Measurements from ENCODE around the gene TRAP1.
A peak's percentile ranks its signal among the peaks of the same experiment; 100 is the strongest.

Gene TRAP1

DNA sequence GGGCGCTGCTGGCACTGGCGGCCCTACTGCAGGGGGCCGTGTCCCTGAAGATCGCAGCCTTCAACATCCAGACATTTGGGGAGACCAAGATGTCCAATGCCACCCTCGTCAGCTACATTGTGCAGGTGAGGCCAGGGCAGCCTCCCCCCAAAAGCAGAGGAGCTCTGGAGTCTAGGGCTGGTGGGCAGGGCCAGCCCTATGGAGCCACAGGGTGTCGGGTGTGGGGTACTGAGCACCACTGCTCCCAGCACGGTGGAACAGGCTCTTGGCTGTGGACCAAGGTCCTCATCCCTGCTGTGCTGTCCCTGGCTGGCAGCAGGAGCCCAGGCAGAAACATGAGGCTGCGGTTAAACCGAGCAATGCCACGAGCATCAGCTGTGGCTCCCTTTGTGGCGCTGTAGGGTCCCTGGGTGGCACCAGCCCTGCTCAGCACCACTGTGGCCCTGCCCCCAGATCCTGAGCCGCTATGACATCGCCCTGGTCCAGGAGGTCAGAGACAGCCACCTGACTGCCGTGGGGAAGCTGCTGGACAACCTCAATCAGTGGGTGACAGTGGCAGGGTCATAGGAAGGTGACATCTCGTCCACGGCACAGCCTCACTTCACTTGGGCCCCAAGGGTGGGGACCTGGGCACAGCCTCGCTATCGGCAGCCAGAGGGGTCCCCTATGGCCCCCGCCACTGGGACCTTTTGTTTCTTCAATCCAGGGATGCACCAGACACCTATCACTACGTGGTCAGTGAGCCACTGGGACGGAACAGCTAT, 61.7 kb downstream of the TRAP1 start:
- Histone ChIP-seq H3K4me1 (ENCODE audit: control insufficient read depth in 1 of 2, insufficient read depth in 2 of 2, low read length in 2 of 2) (peaks cover 17 to 28% of the 10 kb centered on the region in 2 donors), H3K27ac (ENCODE audit: low read depth, low read length) (peak overlapping the region; percentile 84), H3K9ac (ENCODE audit: low read depth in 1 of 2, low read length in 2 of 2) (peak overlapping the region; percentile 90 to 91), H3K4me3 (ENCODE audit: low read depth in 1 of 2, low read length in 2 of 2) (peak overlapping the region; percentile 75 to 78), H3K27me3 (ENCODE audit: control insufficient read depth in 1 of 2, insufficient read depth in 2 of 2, low read length in 2 of 2) (no peaks in the 10 kb centered on the region), H3K36me3 (ENCODE audit: control insufficient read depth in 1 of 2, insufficient read depth in 2 of 2, low read length in 2 of 2) (peaks cover 31 to 63% of the 10 kb centered on the region in 2 donors), H3K9me3 (ENCODE audit: control insufficient read depth in 1 of 2, low read length in 2 of 2) (no peaks in the 10 kb centered on the region)

GRCh38 chr16:3655030-3655395, 62.3 kb downstream of the TRAP1 start:
- H3K4me1 ChIP-seq (ENCODE audit: control insufficient read depth in 1 of 2, insufficient read depth in 2 of 2, low read length in 2 of 2) = peaks cover 17 to 28% of the 10 kb centered on the region in 2 donors
- peak overlapping the region; percentile 90 to 91 for H3K9ac ChIP-seq (ENCODE audit: low read depth in 1 of 2, low read length in 2 of 2)
- no peaks in the 10 kb centered on the region for H3K9me3 ChIP-seq (ENCODE audit: control insufficient read depth in 1 of 2, low read length in 2 of 2)
- peak overlapping the region; percentile 84 for H3K27ac ChIP-seq (ENCODE audit: low read depth, low read length)
- H3K36me3 ChIP-seq (ENCODE audit: control insufficient read depth in 1 of 2, insufficient read depth in 2 of 2, low read length in 2 of 2) = peaks cover 31 to 57% of the 10 kb centered on the region in 2 donors
- H3K27me3 ChIP-seq (ENCODE audit: control insufficient read depth in 1 of 2, insufficient read depth in 2 of 2, low read length in 2 of 2) = no peaks in the 10 kb centered on the region
- H3K4me3 ChIP-seq (ENCODE audit: low read depth in 1 of 2, low read length in 2 of 2) = peak overlapping the region; percentile 75 to 78

DNA sequence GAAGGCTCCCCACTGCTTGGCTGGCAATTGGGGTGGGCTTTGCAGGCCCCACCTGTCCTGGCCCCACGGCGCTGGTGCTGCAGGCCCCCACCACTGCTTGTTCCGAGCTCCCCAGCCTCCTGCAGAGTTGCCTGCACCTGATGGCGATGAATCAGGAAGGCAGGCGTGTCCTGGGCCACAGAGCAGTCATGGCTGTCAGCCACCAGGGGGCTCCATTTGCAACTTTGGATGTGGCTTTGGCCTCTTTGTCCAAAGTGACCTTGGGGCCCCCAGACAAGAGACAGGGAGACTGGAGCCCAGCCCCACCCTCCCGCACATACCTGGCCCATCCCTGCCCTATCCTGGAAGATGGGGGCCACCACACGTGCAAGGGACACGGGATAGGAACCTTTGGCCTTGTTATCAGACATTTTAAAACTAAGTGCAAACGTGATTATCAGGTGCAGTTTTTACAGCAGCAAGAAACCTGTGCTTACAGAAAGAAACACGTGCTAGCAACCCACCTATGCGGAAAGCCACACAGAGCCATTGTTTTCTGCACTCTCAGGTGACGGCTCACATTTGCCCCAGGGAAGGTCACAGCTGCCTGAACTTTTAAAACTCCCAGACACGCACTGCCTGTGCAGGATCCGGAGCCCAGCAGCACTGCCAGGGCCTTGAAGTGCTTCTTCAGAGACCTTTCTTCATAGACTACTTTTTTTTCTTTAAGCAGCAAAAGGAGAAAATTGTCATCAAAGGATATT, 62.9 kb downstream of the TRAP1 start, which contains the start of gene DNASE1:
TSS of gene DNASE1 (plus strand) at position 443 of the 743 bp plus-strand sequence. CDS start 683 bp downstream, outside the sequence.
- Histone ChIP-seq H3K36me3 (ENCODE audit: control insufficient read depth in 1 of 2, insufficient read depth in 2 of 2, low read length in 2 of 2) (peaks cover 31 to 51% of the 10 kb centered on the region in 2 donors), H3K4me3 (ENCODE audit: low read depth in 1 of 2, low read length in 2 of 2) (peak within 1 kb of the TSS; percentile 75 to 78)

GRCh38 chr16:3652373-3653195, 64.7 kb downstream of the TRAP1 start:
- Histone ChIP-seq H3K36me3 (ENCODE audit: control insufficient read depth in 1 of 2, insufficient read depth in 2 of 2, low read length in 2 of 2) (peaks cover 14 to 37% of the 10 kb centered on the region in 2 donors), H3K27ac (ENCODE audit: low read depth, low read length) (no peak overlapping the region), H3K9ac (ENCODE audit: low read depth in 1 of 2, low read length in 2 of 2) (no peak overlapping the region), H3K27me3 (ENCODE audit: control insufficient read depth in 1 of 2, insufficient read depth in 2 of 2, low read length in 2 of 2) (no peaks in the 10 kb centered on the region), H3K4me3 (ENCODE audit: low read depth in 1 of 2, low read length in 2 of 2) (no peak overlapping the region), H3K4me1 (ENCODE audit: control insufficient read depth in 1 of 2, insufficient read depth in 2 of 2, low read length in 2 of 2) (peaks cover 16 to 24% of the 10 kb centered on the region in 2 donors), H3K9me3 (ENCODE audit: control insufficient read depth in 1 of 2, low read length in 2 of 2) (no peaks in the 10 kb centered on the region)

More for the DNA sequence above, 62.9 kb downstream of the TRAP1 start, which contains the start of gene DNASE1:
- Histone ChIP-seq H3K4me1 (ENCODE audit: control insufficient read depth in 1 of 2, insufficient read depth in 2 of 2, low read length in 2 of 2) (peaks cover 17 to 28% of the 10 kb centered on the region in 2 donors), H3K9me3 (ENCODE audit: control insufficient read depth in 1 of 2, low read length in 2 of 2) (no peaks in the 10 kb centered on the region), H3K9ac (ENCODE audit: low read depth in 1 of 2, low read length in 2 of 2) (peak within 1 kb of the TSS; percentile 90 to 91), H3K27ac (ENCODE audit: low read depth, low read length) (peak within 1 kb of the TSS; percentile 84), H3K27me3 (ENCODE audit: control insufficient read depth in 1 of 2, insufficient read depth in 2 of 2, low read length in 2 of 2) (no peaks in the 10 kb centered on the region)

DNA sequence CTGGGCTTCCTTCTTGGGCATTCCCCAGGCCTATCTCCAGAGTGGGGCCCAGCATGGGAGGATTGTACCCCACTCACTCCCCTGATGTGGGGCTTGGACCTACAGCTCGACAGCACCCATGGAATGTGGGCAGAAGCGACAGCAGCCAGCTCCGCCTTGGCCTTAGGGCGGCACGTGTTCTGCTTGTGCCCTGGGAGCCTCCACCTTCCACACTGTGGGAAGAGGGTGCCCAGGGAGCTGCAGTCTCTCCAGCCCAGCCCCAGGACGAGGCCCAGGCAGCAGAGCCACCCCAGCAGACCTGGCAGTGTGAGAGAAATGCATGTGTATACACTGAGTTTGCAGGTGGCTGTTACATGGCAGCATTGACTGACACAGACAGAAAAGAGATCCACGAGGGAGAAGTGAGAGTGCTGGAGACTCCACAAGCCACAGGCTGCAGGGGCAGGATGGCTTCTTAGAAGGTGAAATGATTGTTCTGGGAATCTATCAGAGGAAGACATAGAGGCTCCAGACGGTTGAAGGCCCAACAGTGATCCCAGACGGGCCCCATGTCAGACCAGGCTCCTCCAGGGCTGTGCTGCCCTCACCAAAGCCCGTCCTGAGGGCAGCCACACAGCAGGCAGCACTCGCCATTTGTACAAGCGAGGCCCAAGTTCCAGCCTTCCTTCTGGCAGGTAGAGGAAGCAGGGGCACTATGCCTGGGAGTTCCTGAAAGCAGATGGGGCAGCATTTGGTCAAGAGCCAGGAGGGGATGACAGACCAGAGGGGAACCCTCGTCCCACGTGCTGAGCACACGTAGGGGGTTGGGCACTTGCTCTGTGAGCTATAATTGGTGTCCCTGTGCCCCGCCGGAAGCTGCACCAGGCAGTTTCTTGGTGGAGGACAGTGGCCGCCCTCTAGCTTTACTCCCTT, 65.6 kb downstream of the TRAP1 start:
- H3K27me3 ChIP-seq (ENCODE audit: control insufficient read depth in 1 of 2, insufficient read depth in 2 of 2, low read length in 2 of 2) = no peaks in the 10 kb centered on the region
- H3K36me3 ChIP-seq (ENCODE audit: control insufficient read depth in 1 of 2, insufficient read depth in 2 of 2, low read length in 2 of 2) = peaks cover 11 to 28% of the 10 kb centered on the region in 2 donors
- peaks cover 15 to 19% of the 10 kb centered on the region in 2 donors for H3K4me1 ChIP-seq (ENCODE audit: control insufficient read depth in 1 of 2, insufficient read depth in 2 of 2, low read length in 2 of 2)
- H3K9me3 ChIP-seq (ENCODE audit: control insufficient read depth in 1 of 2, low read length in 2 of 2) = no peaks in the 10 kb centered on the region
- no peak overlapping the region for H3K9ac ChIP-seq (ENCODE audit: low read depth in 1 of 2, low read length in 2 of 2)
- H3K27ac ChIP-seq (ENCODE audit: low read depth, low read length) = no peak overlapping the region
- no peak overlapping the region for H3K4me3 ChIP-seq (ENCODE audit: low read depth in 1 of 2, low read length in 2 of 2)

GRCh38 chr16:3650631-3651265, 66.6 kb downstream of the TRAP1 start:
- Histone ChIP-seq H3K9me3 (ENCODE audit: control insufficient read depth in 1 of 2, low read length in 2 of 2) (no peaks in the 10 kb centered on the region), H3K27me3 (ENCODE audit: control insufficient read depth in 1 of 2, insufficient read depth in 2 of 2, low read length in 2 of 2) (no peaks in the 10 kb centered on the region), H3K36me3 (ENCODE audit: control insufficient read depth in 1 of 2, insufficient read depth in 2 of 2, low read length in 2 of 2) (peaks cover 5 to 24% of the 10 kb centered on the region in 2 donors), H3K4me3 (ENCODE audit: low read depth in 1 of 2, low read length in 2 of 2) (no peak overlapping the region), H3K9ac (ENCODE audit: low read depth in 1 of 2, low read length in 2 of 2) (no peak overlapping the region), H3K4me1 (ENCODE audit: control insufficient read depth in 1 of 2, insufficient read depth in 2 of 2, low read length in 2 of 2) (peaks cover 21 to 23% of the 10 kb centered on the region in 2 donors), H3K27ac (ENCODE audit: low read depth, low read length) (no peak overlapping the region)

- peaks cover 25 to 26% of the 10 kb centered on the region in 2 donors for H3K4me1 ChIP-seq (ENCODE audit: control insufficient read depth in 1 of 2, insufficient read depth in 2 of 2, low read length in 2 of 2)
- peak overlapping the region; percentile 54 for H3K27ac ChIP-seq (ENCODE audit: low read depth, low read length)
- peak overlapping the region in 1 of 2 donors; percentile 23 for H3K9ac ChIP-seq (ENCODE audit: low read depth in 1 of 2, low read length in 2 of 2)
Measured at GRCh38 chr16:3646348-3646920, 70.9 kb downstream of the TRAP1 start.

DNA sequence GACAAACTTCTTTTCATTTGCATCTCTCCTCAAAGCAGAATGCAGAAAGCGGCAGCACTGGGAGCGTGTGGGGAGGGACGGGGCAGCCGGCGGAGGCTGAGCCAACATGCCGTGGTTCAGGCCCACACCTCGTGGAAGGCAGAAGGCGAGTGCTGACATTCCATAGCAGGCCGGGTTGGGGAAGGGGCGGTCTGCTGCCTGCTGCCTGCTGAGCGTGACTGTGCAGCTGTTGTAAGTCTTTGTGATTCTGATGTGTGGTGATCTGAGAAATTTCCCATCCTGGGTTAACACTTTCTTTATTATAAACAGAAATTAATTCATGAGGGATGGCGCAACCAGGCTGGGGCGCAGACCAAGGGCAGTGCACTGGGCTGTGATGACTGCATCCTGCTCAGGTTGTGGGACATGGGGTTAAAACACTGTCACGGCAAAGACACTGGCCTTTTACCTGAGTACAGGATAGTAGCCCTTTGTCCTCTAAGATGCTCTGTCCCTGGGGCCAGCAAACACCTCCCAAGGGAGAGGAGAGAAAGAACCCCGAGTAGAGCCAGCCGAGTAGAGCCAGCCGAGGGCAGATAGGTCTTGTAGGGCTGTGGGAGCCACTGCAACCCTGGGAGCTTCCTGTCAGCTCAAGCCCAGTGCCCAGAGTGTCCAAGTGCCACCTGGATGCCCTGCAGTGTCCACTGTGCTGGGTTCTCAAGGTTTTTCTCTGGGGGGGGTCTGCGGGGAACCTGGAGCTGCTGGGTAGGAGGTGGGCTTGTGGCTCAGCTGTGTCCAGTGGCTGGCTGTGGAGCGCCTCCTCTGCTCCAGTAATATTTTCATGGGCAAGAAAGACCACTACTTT, 71.6 kb downstream of the TRAP1 start:
- Histone ChIP-seq H3K27ac (ENCODE audit: low read depth, low read length) (no peak overlapping the region), H3K4me1 (ENCODE audit: control insufficient read depth in 1 of 2, insufficient read depth in 2 of 2, low read length in 2 of 2) (peaks cover 30 to 31% of the 10 kb centered on the region in 2 donors), H3K4me3 (ENCODE audit: low read depth in 1 of 2, low read length in 2 of 2) (no peak overlapping the region), H3K9ac (ENCODE audit: low read depth in 1 of 2, low read length in 2 of 2) (no peak overlapping the region), H3K9me3 (ENCODE audit: control insufficient read depth in 1 of 2, low read length in 2 of 2) (no peaks in the 10 kb centered on the region), H3K27me3 (ENCODE audit: control insufficient read depth in 1 of 2, insufficient read depth in 2 of 2, low read length in 2 of 2) (no peaks in the 10 kb centered on the region), H3K36me3 (ENCODE audit: control insufficient read depth in 1 of 2, insufficient read depth in 2 of 2, low read length in 2 of 2) (peaks cover 0 to 15% of the 10 kb centered on the region in 2 donors)

More at GRCh38 chr16:3646348-3646920, 70.9 kb downstream of the TRAP1 start:
- Histone ChIP-seq H3K9me3 (ENCODE audit: control insufficient read depth in 1 of 2, low read length in 2 of 2) (no peaks in the 10 kb centered on the region), H3K4me3 (ENCODE audit: low read depth in 1 of 2, low read length in 2 of 2) (peak overlapping the region; percentile 7 to 24), H3K36me3 (ENCODE audit: control insufficient read depth in 1 of 2, insufficient read depth in 2 of 2, low read length in 2 of 2) (peaks cover 0 to 13% of the 10 kb centered on the region in 2 donors), H3K27me3 (ENCODE audit: control insufficient read depth in 1 of 2, insufficient read depth in 2 of 2, low read length in 2 of 2) (no peaks in the 10 kb centered on the region)

Measured in duodenal mucosa (tissue), 2 donors.